ENCODE results near the gene AQP12A. TPM values are rescaled to one million over a fixed set of nuclear protein-coding genes. Genes with fewer than 3 reads are reported as not detected.

AQP12A gene
- total RNA-seq, 1 donor from 2014 or later = not detected

DNA sequence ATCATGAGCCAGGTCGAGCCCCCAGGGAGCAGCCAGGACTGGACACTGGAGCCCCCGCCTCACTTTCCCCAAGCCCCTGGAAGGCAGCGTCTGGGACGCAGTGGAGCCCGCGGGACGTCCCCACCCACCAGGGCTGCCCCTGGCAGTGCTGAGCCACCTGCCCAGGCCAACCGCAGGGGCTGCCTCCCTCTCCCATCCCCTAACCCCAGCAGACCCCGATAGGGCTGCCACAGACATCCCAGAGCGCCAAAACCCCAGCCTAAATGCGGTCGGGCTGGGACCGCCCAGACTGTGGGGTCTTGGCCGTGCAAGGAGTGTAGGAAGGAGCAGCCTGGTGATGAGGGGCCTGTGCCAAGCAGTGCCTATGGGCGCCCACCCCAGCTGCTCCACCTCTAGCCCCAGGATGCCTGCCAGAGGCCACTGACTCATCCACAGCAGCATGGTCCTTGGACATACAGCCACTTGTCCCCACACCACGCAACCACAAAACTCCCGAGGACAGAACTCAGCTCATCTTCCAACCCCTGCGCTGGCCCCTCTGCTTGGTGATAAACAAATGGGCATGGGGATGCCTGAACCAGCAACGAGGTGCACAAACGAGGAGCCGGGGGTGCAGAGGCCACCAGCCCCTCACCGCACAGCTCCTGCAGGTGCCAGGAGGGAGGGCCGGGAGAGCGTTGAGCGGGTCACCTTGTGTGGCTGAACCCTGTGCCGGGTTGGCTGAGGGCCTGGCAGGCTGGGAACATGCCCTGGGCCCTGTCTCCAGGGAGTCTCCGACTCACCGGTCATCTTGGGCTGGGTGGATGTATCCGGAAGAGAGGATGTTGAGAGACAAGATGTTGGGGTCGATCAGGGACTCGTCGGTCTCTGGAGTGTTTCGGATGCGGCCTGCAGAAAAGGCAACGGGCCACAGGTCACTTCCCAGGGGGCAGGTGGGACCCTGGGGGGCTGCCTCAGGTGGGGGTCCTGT lies 44.9 kb downstream of the AQP12A start:
- H3K36me3 Mint-ChIP-seq (ENCODE audit: unreplicated experiment) = peaks cover 9% of the 10 kb centered on the region

DNA sequence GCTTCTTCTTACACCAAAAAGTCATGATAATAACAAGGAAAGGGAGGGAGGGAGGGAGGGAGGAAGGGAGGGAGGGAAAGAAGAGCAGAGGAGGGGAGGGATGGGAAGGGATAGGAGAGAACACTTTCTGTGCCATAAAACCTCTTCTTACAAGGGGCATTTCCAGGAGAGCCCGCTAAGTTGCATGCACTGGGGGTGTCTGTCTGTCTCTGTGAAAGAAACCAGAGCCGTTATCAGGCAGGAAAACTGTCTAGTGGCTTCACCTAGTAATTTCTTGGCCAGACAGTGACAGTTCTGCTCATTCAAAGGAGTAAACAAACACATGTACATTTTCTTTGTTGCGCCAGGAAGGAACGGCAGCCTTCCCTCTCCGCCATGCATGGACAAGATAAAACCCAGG lies 45.8 kb downstream of the AQP12A start:
- no peak overlapping the region for H3K4me3 Mint-ChIP-seq (ENCODE audit: unreplicated experiment)
- H3K36me3 Mint-ChIP-seq (ENCODE audit: unreplicated experiment) = peaks cover 9% of the 10 kb centered on the region
- H3K9me3 Mint-ChIP-seq (ENCODE audit: unreplicated experiment) = peaks cover 19% of the 10 kb centered on the region
- no peaks in the 10 kb centered on the region for H3K4me1 Mint-ChIP-seq (ENCODE audit: low read depth, unreplicated experiment)
- TF ChIP-seq, protein P1, sequence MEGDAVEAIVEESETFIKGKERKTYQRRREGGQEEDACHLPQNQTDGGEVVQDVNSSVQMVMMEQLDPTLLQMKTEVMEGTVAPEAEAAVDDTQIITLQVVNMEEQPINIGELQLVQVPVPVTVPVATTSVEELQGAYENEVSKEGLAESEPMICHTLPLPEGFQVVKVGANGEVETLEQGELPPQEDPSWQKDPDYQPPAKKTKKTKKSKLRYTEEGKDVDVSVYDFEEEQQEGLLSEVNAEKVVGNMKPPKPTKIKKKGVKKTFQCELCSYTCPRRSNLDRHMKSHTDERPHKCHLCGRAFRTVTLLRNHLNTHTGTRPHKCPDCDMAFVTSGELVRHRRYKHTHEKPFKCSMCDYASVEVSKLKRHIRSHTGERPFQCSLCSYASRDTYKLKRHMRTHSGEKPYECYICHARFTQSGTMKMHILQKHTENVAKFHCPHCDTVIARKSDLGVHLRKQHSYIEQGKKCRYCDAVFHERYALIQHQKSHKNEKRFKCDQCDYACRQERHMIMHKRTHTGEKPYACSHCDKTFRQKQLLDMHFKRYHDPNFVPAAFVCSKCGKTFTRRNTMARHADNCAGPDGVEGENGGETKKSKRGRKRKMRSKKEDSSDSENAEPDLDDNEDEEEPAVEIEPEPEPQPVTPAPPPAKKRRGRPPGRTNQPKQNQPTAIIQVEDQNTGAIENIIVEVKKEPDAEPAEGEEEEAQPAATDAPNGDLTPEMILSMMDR (IDR thresholded peaks at IDR 0.05; ENCODE audit: partially characterized antibody, unreplicated experiment) = no peak
- H3K27ac Mint-ChIP-seq (ENCODE audit: unreplicated experiment) = no peak overlapping the region
- DNase-seq = no peak
- peaks cover 14% of the 10 kb centered on the region for H3K27me3 Mint-ChIP-seq (ENCODE audit: unreplicated experiment)

More for the DNA sequence above, 44.9 kb downstream of the AQP12A start:
- no peaks in the 10 kb centered on the region for H3K4me1 Mint-ChIP-seq (ENCODE audit: low read depth, unreplicated experiment)
- TF ChIP-seq, protein P1 (IDR thresholded peaks at IDR 0.05; ENCODE audit: partially characterized antibody, unreplicated experiment) = no peak
- peaks cover 9% of the 10 kb centered on the region for H3K27me3 Mint-ChIP-seq (ENCODE audit: unreplicated experiment)
- no peak overlapping the region for H3K27ac Mint-ChIP-seq (ENCODE audit: unreplicated experiment)
- no peak for DNase-seq
- no peak overlapping the region for H3K4me3 Mint-ChIP-seq (ENCODE audit: unreplicated experiment)
- peaks cover 13% of the 10 kb centered on the region for H3K9me3 Mint-ChIP-seq (ENCODE audit: unreplicated experiment)

DNA sequence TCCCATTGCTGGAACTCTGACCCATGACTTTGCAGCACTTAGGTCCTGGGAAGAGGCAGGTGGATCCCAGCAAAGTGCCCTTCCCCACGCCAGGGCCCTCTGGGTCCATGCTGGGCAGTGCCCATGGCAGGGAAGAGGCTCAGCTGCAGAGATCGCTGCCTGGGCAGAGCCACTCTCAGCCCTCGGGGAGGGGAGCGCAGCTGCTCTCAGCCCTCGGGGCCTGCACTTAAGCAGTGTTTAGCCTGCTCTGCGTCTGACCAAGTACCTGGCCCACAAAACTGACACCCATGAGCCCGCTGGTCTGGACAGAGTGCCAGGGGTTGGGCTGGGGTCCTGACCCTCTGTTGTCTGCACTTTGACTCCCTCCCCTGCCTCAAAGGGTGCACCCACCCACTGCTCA lies 46.3 kb downstream of the AQP12A start:
- Mint-ChIP-seq H3K36me3 (ENCODE audit: unreplicated experiment) (peaks cover 9% of the 10 kb centered on the region), H3K27ac (ENCODE audit: unreplicated experiment) (no peak overlapping the region), H3K4me1 (ENCODE audit: low read depth, unreplicated experiment) (no peaks in the 10 kb centered on the region), H3K27me3 (ENCODE audit: unreplicated experiment) (peaks cover 13% of the 10 kb centered on the region), H3K9me3 (ENCODE audit: unreplicated experiment) (peaks cover 19% of the 10 kb centered on the region), H3K4me3 (ENCODE audit: unreplicated experiment) (no peak overlapping the region)
- DNase-seq = no peak
- TF ChIP-seq, protein P1 (IDR thresholded peaks at IDR 0.05; ENCODE audit: partially characterized antibody, unreplicated experiment) = no peak

DNA sequence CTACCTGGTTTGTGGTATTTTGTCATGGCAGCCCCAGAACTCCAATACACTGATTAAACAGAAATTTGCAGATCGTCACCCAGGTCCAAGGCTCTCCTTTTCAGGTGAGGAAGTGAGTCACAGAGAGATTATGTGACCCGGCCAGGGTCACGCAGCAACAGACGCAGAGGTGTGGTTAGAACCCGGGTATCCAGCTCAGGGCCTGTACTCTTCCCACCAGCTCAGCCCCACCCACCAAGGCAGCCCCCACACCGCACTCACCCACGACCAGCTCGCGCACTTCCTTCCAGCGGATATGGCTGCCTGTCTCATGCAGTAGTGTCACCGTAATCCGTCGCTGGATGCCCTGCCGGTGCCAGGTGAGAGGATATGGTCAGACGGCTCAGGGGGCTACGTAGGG lies 48.1 kb downstream of the AQP12A start:
- Mint-ChIP-seq H3K36me3 (ENCODE audit: unreplicated experiment) (peaks cover 9% of the 10 kb centered on the region), H3K4me1 (ENCODE audit: low read depth, unreplicated experiment) (no peaks in the 10 kb centered on the region), H3K4me3 (ENCODE audit: unreplicated experiment) (no peak overlapping the region), H3K27ac (ENCODE audit: unreplicated experiment) (no peak overlapping the region), H3K9me3 (ENCODE audit: unreplicated experiment) (peaks cover 14% of the 10 kb centered on the region), H3K27me3 (ENCODE audit: unreplicated experiment) (peaks cover 17% of the 10 kb centered on the region)
- no peak for DNase-seq
- TF ChIP-seq, protein P1 (IDR thresholded peaks at IDR 0.05; ENCODE audit: partially characterized antibody, unreplicated experiment) = no peak

DNA sequence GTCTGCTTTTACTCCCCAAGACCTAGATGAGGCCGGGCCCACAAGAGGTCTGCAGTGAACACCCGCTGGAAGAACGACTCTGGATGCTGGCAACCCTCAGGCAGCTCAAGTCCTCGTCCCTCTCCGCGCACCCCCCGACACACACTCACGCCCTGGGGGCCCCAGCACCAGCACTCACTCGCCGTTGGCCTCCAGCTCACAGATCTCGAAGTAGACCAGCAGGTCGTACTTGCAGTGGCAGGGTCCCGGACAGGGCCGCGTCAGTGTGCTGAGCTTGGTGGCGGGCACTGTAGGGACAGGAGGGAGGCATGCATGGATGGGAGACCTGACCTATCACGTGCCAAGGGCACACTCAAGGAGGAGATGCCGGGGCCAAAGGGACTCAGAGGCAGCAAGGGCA lies 49.4 kb downstream of the AQP12A start:
- TF ChIP-seq, protein P1 (IDR thresholded peaks at IDR 0.05; ENCODE audit: partially characterized antibody, unreplicated experiment) = no peak
- H3K9me3 Mint-ChIP-seq (ENCODE audit: unreplicated experiment) = peaks cover 20% of the 10 kb centered on the region
- no peak overlapping the region for H3K27ac Mint-ChIP-seq (ENCODE audit: unreplicated experiment)
- H3K4me3 Mint-ChIP-seq (ENCODE audit: unreplicated experiment) = no peak overlapping the region
- no peaks in the 10 kb centered on the region for H3K4me1 Mint-ChIP-seq (ENCODE audit: low read depth, unreplicated experiment)
- peaks cover 17% of the 10 kb centered on the region for H3K27me3 Mint-ChIP-seq (ENCODE audit: unreplicated experiment)
- peaks cover 9% of the 10 kb centered on the region for H3K36me3 Mint-ChIP-seq (ENCODE audit: unreplicated experiment)
- no peak for DNase-seq

All from glutamatergic neuron (in vitro differentiated cells).